GM21717 (cell line): ENCODE data around the gene GLRX5.

Source experiments
- ATAC-seq: cut with Tn5 transposase; IDR thresholded peaks from one replicate; pipeline ENCODE4 v1.9.1; 2021; ENCODE audit warnings: mild to moderate bottlenecking, moderate library complexity; ENCODE audit not compliant: unreplicated experiment

GLRX5 gene

GRCh38 chr14:95515596-95516552 is 19.0 kb upstream of the GLRX5 start:
- peak; percentile 82 for ATAC-seq

- ATAC-seq: peak; percentile 46
Measured at GRCh38 chr14:95516554-95517181, 18.2 kb upstream of the GLRX5 start, which contains the start of gene SYNE3. Gene SYNE3, minus strand, starts transcription at chr14:95516650. Its CDS starts 40,829 bp downstream, at chr14:95475821.

- no peak for ATAC-seq
Measured at GRCh38 chr14:95518045-95518751, 16.7 kb upstream of the GLRX5 start.

- no peak for ATAC-seq
Measured at GRCh38 chr14:95519699-95520098, 15.2 kb upstream of the GLRX5 start.

GRCh38 chr14:95520346-95520745 is 14.5 kb upstream of the GLRX5 start:
- no peak for ATAC-seq

GRCh38 chr14:95521001-95521400 is 13.8 kb upstream of the GLRX5 start:
- no peak for ATAC-seq

- ATAC-seq: no peak
Measured at GRCh38 chr14:95522116-95522515, 12.7 kb upstream of the GLRX5 start.

GRCh38 chr14:95522556-95522955 is 12.3 kb upstream of the GLRX5 start:
- no peak for ATAC-seq

- ATAC-seq: no peak
Measured at GRCh38 chr14:95523051-95523814, 11.6 kb upstream of the GLRX5 start.

GRCh38 chr14:95523815-95524448 is 10.9 kb upstream of the GLRX5 start:
- ATAC-seq: no peak

- no peak for ATAC-seq
Measured at GRCh38 chr14:95524706-95525512, 9.9 kb upstream of the GLRX5 start.

- no peak for ATAC-seq
Measured at GRCh38 chr14:95525999-95526398, 8.9 kb upstream of the GLRX5 start.

GRCh38 chr14:95526483-95527386 is 8.1 kb upstream of the GLRX5 start:
- no peak for ATAC-seq

- ATAC-seq: no peak
Measured at GRCh38 chr14:95527387-95528002, 7.4 kb upstream of the GLRX5 start.

GRCh38 chr14:95529216-95529615 is 5.6 kb upstream of the GLRX5 start:
- no peak for ATAC-seq

- no peak for ATAC-seq
Measured at GRCh38 chr14:95530473-95531276, 4.2 kb upstream of the GLRX5 start.

GRCh38 chr14:95531473-95531872 is 3.4 kb upstream of the GLRX5 start:
- ATAC-seq: no peak
